CD1c-positive myeloid dendritic cell (primary cell): Measurements from ENCODE around the gene TUNAR.
"Not testable (repeated sequence)": the region's sequence is repeated elsewhere in the genome, so short reads cannot be mapped to it uniquely, and the experiment has no call there.

Experiments used
- DNase-seq: peaks from one replicate; pipeline ENCODE4 v3.0.0-alpha.2; 2016; ENCODE audit errors: extremely low spot score

The TUNAR gene

GRCh38 chr14:95915330-95915729, 38.7 kb downstream of the TUNAR start:
- DNase-seq: no peak

- no peak for DNase-seq
These were observed 41.8 kb downstream of the TUNAR start for GRCh38 chr14:95918466-95918865.

DNA sequence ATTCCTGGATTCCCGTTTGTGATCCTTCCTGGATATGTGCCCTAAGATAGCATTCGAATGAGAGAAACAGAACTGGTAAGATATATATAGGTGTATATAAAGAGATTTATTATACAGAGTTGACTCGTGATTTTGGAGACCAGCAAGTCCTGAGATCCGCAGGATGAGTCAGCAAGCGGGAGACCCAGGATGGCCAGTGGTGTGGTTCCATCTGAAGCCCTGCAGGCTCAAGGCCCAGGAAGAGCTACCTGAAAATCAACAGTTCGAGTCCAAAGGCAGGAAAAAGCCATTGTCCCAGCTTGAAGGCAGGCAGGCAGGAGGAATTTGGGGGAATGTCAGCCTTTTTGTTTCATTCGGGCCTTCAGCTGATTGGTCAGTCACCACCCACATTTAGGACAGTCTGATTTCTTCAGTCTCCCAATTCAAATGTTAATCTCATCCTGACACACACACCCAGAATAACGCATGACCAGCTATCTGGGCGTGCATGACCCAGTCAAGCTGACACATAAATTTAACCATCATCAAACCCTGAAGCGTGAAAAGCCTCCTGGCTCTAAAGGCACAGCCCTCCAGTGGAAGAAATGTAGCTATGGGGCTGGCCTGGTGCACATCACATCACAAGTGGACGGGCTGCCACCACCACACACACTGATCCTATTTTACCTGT, 44.3 kb downstream of the TUNAR start:
- DNase-seq: no peak

GRCh38 chr14:95922080-95922479, 45.4 kb downstream of the TUNAR start:
- DNase-seq: no peak

GRCh38 chr14:95928751-95929150, 52.1 kb downstream of the TUNAR start:
- DNase-seq: no peak

DNA sequence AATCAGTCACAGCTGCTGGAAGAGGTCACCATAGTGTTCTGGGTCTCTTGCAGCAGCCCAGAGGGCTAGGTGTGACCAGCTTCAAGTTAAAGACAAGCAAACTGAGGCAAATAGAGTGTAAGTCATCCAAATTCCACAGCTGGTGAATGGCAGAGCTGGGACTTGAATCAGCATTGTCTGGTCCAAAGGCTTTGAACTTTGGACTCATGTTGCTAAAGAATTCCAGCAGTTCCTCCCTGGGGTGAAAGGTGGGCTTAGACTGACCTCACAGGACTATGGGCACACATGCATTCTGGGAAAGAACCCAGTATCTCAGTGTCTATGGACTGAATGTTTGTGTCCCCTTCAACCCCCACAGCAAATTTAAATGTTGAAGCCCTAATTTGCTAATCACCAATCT, 54.8 kb downstream of the TUNAR start:
- DNase-seq: no peak

- no peak for DNase-seq
These were observed 58.7 kb downstream of the TUNAR start for GRCh38 chr14:95935228-95935822.

- DNase-seq: no peak
These were observed 59.4 kb downstream of the TUNAR start for GRCh38 chr14:95936041-95936440.

DNA sequence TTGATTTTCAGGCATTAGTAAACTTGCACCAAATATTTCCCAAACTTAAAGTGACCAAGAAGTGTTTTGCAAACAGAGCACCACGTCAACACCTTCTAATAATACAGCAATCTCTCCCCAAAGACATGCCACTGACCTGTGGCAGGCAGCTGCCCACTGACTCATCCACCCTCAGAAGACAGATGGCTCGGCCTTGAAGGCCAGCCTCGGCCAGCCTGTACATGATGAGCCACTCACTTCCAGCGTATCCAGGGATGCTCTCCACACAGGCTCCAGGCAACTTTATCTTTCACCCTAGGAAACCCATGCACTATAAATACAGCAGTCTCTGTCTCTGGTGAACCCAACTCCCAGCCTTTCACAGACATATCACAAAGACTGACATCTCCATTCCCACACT, 62.7 kb downstream of the TUNAR start:
- no peak for DNase-seq

GRCh38 chr14:95941897-95942296, 65.3 kb downstream of the TUNAR start:
- DNase-seq: no peak

- no peak for DNase-seq
These were observed 67.1 kb downstream of the TUNAR start for GRCh38 chr14:95943699-95944098.

DNA sequence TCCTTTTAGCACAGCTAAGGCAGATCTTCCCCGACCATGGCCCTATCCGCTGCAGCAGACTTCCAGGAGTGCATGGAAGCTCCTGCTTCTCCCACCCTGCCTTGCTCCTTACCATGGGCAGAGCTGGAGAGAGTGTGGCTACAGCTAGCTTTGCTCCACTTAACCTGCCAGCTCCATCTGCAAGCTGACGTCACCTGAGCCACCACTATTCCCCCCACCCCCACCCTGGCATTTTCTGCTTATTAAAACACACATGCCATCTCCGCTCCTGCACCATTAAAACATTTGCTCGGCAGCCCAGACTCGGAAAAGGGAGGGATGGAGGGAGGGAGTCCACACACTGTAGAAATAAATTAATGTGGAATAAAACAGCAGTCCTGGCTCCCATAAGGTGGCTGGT, 67.8 kb downstream of the TUNAR start:
- DNase-seq: no peak

GRCh38 chr14:95946867-95947266, 70.2 kb downstream of the TUNAR start:
- no peak for DNase-seq

DNA sequence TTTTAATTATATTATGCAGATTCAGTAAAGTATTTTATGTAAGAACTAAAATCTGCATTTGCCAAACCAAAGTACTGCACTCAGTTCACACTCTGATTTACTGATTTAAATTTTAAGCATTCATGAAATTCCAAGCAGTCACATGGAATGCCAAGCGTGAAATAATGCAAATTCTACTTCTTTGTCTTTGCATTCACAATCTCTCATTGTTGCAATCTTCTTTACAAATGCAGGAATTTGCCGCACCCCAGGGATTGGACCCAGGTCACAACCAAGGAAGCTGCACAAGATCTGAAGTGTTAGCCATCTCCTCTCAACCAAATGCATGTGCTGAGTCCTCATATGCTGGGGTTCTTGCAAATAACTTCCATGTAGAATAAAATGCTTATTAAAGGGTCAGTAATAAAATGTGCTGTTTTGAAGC, 71.9 kb downstream of the TUNAR start:
- no peak for DNase-seq

DNA sequence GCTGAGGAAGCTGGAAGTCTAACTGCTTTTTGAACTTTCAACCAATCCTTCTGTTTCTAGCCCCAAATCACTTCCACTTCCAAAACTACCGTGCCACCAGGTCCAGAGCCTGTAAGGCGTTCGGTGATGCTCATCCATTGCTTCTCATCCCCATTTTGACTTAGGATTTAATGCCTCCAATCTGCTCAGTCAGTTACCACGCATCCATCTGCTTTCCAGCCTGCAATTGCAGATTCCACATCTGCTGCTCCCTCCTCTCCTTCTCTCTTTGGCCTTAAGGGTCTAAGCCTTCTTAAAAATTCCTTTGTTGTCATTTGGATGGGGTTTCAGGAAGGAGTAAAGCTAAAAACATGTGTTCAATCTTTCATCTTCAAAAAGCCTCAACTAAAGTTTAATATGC, 74.7 kb downstream of the TUNAR start:
- DNase-seq: no peak

DNA sequence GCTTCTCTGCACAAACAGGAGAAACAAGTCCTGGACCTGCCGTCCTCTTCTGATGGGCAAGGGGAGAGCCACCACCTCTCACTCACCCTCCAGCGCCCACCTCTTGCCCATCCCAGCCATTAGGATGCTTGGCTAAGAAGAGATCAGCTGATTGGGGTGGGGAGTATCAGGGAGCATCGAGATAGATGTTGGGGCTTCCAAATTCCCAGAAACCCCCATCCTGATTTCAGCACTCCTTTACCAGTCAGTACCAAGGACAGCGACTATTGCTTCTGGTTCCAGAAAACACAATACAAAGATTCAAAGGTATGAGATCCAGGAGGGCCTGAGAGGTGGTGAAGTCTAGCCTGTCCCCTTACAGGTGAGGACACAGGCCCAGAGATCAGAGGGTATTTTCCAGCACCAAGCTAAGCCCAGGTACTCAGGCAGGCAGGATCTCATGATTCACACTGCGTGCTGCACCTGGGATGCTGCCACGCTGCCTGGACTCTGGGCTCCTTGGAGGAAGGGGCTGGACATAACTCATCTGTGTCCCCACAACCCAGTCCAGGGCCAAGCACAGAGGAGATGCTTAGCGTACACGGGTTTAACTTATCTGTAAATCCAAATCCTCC, 76.6 kb downstream of the TUNAR start:
- no peak for DNase-seq

DNA sequence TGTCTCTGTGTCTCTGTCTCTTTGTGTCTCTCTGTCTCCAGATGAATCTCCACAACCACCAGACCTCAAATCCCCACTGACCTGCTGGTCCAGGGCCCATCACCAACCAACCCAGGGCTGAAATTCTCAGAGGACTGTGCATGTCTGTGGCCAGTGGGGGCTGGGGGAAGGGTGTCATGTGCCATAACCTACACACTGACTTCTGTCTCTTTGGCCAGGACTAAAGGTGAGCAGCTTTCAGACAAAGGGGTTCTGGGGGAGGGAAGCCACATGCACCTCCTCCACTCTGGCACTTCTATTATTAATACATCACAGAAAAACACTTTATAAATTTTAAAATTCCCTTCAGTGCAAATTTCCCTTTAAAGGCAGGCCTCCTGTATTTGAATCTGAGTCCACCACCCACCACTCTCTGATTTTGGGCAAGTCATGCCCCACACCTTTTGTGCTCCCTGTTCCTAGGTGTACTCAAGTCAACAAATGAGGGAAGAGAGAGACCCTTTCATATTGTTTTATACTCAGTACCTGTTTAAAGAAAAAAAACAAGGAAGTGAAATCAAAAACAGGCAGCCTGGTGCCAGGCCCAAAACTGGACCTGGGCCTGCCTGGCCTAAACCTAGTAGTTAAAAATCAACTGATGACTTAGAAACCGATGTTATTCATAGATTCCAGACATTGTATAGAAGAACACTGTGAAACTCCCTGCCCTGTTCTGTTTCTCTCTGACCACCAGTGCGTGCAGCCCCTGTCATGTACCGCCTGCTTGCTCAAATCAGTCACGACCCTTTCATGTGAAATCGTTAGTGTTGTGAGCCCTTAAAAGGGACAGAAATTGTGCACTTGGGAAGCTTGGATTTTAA, 80.2 kb downstream of the TUNAR start:
- no peak for DNase-seq

GRCh38 chr14:95958105-95958504, 81.5 kb downstream of the TUNAR start:
- no peak for DNase-seq

GRCh38 chr14:95959317-95959716, 82.7 kb downstream of the TUNAR start:
- no peak for DNase-seq

DNA sequence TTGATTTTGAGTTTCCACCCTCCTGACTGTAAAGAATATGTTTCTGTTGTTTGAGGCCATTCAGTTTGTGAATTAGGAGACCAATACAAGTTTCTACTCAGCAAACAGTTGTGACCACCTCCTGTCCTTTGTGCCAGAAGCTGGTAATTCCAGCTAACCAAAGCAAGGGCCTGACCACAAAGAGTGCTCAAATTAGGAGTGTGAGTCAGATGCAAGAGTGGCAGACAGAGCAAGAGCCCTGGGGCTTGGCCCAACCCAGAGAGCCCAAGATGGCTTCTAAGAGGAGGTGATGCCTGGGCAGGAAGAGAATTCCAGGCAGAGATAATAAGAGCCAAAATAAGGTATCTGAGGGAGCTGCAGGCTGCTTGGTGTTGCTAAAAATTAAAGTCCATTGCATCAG, 84.8 kb downstream of the TUNAR start:
- no peak for DNase-seq

- DNase-seq: no peak
These were observed 88.3 kb downstream of the TUNAR start for GRCh38 chr14:95964901-95965300.

- not testable (repeated sequence) for DNase-seq
These were observed 91.4 kb downstream of the TUNAR start for GRCh38 chr14:95968048-95968447.
